HCEC 1CT (cell line): Measurements from ENCODE around the gene SENP8.
A peak's percentile ranks its signal among the peaks of the same experiment; 100 is the strongest.
"Not testable (repeated sequence)": the region's sequence is repeated elsewhere in the genome, so short reads cannot be mapped to it uniquely, and the experiment has no call there.

ENCODE experiments used
- DNase-seq: peaks from one replicate; pipeline ENCODE4 v3.0.0-alpha.2; 2017

SENP8 gene

GRCh38 chr15:72155635-72156616 is 37.7 kb downstream of the SENP8 start:
- DNase-seq, result peak; percentile 70

- DNase-seq, result no peak
These were observed 38.7 kb downstream of the SENP8 start for GRCh38 chr15:72156928-72157327.

GRCh38 chr15:72160696-72161245 is 42.6 kb downstream of the SENP8 start:
- no peak for DNase-seq

- DNase-seq, result no peak
These were observed 43.3 kb downstream of the SENP8 start for GRCh38 chr15:72161361-72162132.

DNA sequence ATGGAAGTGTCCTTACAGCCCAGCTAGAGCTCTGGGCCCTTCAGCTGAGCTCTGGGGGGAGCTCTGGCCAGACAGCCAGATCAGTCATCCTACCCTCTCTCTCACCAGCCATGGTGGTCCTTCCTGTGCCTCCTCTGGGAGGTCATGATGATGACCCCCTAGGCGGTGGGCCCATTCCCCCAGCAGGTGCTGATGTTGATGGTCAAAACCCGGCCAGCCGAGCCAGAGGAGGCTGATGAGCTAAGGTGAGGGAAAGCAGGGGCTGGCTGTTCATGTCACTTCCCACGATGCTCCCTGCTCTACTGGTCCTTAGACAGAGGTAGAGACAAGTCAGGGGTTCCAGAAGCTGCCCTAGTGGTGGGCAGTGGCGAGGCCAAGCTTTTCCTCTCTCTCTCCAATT is 44.4 kb downstream of the SENP8 start:
- no peak for DNase-seq

GRCh38 chr15:72163719-72164118 is 45.5 kb downstream of the SENP8 start:
- no peak for DNase-seq

- DNase-seq, result no peak
These were observed 48.7 kb downstream of the SENP8 start for GRCh38 chr15:72166716-72167417.

DNA sequence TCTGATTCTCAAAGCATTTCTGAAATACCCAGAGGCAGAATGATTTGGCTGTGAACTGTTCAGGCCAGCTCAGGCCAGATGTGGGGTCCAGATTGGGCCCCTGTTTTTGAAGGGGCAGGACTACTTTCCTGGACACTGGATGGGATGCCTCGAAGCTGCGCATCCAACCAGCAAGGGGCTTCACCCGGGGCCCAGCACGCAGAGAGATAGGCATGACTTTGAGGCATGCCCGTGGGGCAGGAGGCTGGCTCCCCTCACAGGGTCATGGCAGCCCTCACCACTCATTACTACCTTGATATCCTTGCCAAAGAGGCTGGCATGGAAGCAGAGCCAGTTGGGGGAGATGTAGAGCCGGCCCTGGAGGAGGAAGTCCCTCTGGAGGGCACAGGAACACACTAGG is 49.2 kb downstream of the SENP8 start:
- no peak for DNase-seq

GRCh38 chr15:72168131-72168807 is 50.1 kb downstream of the SENP8 start:
- DNase-seq, result no peak

DNA sequence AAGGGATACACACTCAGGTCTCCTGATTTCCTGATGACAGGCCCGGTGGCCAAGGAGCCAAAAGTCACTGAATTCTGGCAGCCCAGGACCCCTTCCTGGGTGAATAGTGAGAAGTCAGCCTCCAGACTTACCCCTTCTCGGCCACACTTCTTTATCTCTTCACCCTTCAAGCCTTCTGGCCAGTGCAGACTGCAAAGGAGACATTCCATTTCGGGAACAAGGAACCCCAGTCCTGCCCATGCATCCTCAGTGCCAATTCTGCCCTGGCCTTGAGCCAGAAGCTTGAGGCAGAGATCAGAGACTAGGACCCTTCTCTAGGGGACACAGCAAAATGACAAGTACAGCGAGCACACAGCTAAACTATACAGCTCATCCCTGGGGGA is 50.6 kb downstream of the SENP8 start:
- no peak for DNase-seq

- no peak for DNase-seq
These were observed 51.2 kb downstream of the SENP8 start for GRCh38 chr15:72169236-72169920.

- no peak for DNase-seq
These were observed 51.9 kb downstream of the SENP8 start for GRCh38 chr15:72169921-72170611.

DNA sequence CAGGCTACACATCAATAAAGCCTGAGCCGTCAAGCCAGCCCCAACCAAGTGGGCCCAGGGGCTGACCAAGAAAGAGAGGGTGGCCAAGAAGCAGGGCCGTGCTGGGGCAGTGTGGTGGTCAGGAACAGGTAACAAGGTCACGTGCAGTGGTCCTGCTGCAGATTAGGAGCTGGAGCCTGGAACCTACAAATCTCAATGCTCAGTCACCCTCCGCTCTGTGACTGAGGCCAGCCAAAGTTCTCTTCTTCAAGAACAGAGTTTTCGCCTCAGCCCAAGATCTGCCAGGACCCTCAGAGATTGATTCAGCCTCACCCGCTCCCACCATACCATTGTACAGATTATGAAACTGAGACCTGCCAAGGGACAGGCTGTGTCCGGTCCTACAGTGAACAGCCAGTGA is 52.5 kb downstream of the SENP8 start:
- no peak for DNase-seq

GRCh38 chr15:72171978-72172377 is 53.8 kb downstream of the SENP8 start:
- not testable (repeated sequence) for DNase-seq

- DNase-seq, result no peak
These were observed 54.6 kb downstream of the SENP8 start for GRCh38 chr15:72172796-72173195.

DNA sequence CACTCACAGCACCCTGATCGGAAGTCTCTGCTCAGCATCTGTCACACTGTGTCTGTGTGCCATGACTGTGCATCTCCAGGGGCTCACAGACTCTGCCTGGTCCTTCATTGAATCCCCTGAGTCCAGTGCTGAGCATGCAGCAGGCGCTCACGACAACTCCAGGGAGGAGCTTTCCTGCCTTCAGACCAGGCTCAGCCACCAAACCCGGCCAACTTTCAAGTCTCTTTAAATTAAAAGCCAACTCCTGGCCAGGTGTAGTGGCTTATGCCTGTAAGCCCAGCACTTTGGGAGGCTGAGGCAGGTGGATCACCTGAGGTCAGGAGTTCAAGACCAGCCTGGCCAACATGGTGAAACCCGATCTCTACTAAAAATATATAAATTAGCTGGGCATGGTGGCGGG is 55.2 kb downstream of the SENP8 start:
- no peak for DNase-seq

- no peak for DNase-seq
These were observed 55.8 kb downstream of the SENP8 start for GRCh38 chr15:72173864-72174550.

DNA sequence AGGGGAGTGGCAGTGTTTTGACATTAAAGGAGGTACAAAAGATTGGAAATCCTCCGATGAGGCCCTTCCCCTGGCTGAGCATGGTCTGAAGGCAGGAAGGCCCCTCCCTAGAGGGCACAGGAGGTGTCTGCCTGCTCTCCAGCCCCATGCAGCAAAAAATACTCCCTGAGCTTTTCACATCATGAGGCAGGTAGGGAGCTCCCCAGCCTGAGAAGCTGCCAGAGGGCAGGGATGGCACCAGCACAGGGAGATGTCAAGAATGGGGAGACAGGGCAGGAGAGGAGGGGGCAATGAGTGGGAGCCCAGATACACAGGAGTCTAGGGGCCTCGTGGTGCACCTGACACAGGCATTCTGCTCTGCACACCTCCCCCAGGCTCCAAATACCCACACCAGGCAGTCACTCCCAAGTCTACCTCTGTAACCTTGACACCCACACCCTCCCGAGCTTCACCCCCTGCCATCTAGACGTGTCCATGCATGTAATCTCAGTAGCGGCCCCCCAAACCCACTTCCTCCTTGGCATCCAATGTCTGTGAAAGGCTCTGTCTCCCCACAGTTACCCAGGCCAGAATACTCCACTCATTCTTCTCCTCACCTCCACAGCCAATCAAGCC is 56.5 kb downstream of the SENP8 start:
- no peak for DNase-seq

- DNase-seq, result no peak
These were observed 57.2 kb downstream of the SENP8 start for GRCh38 chr15:72175186-72176044.
